Renal cortex interstitium (tissue), 11 donors: ENCODE measurements around the gene OGFOD2. TPM values are rescaled to one million over a fixed set of nuclear protein-coding genes. Genes with fewer than 3 reads are reported as not detected.
"Not testable (repeated sequence)": the region's sequence is repeated elsewhere in the genome, so short reads cannot be mapped to it uniquely, and the experiment has no call there.

Source experiments
- DNase-seq, 11 donors: peaks; one replicate each; pipeline ENCODE4 v3.0.0-alpha.2; 2013; ENCODE audit warnings: low read depth in 9 of 11, low spot score in 4 of 11; ENCODE audit errors: extremely low read depth in 1 of 11
- polyA plus RNA-seq, 3 donors: library from polyadenylated mRNA; unstranded; fragments of 120-200 nt; gene quantifications; one replicate each; pipeline ENCODE4 v1.2.1, GENCODE V29; 2013; ENCODE audit not compliant: insufficient read length in 3 of 3

The OGFOD2 gene
- polyA plus RNA-seq, 3 donors: 11.8 to 21.2 (median 17.0) TPM

GRCh38 chr12:122995503-122996187, 20.6 kb downstream of the OGFOD2 start:
- no peak for DNase-seq

GRCh38 chr12:122996188-122996601, 21.2 kb downstream of the OGFOD2 start:
- DNase-seq: no peak

GRCh38 chr12:122996621-122997342, 21.7 kb downstream of the OGFOD2 start:
- DNase-seq: no peak

- no peak for DNase-seq
Measured at GRCh38 chr12:122997343-122998250, 22.6 kb downstream of the OGFOD2 start.

GRCh38 chr12:122998316-122998715, 23.3 kb downstream of the OGFOD2 start:
- DNase-seq: no peak

GRCh38 chr12:122999196-122999946, 24.3 kb downstream of the OGFOD2 start:
- no peak for DNase-seq

GRCh38 chr12:122999986-123000420, 25.0 kb downstream of the OGFOD2 start:
- DNase-seq: no peak

- no peak for DNase-seq
Measured at GRCh38 chr12:123000578-123000977, 25.5 kb downstream of the OGFOD2 start.

- DNase-seq: no peak
Measured at GRCh38 chr12:123001464-123001863, 26.4 kb downstream of the OGFOD2 start.

GRCh38 chr12:123003257-123003656, 28.2 kb downstream of the OGFOD2 start:
- DNase-seq: no peak

- DNase-seq: no peak
Measured at GRCh38 chr12:123004287-123004686, 29.2 kb downstream of the OGFOD2 start.

GRCh38 chr12:123005081-123005626, 30.1 kb downstream of the OGFOD2 start:
- no peak for DNase-seq

- DNase-seq: no peak
Measured at GRCh38 chr12:123006977-123007376, 31.9 kb downstream of the OGFOD2 start.

- no peak for DNase-seq
Measured at GRCh38 chr12:123010110-123010509, 35.1 kb downstream of the OGFOD2 start.

GRCh38 chr12:123010681-123011080, 35.6 kb downstream of the OGFOD2 start:
- DNase-seq: no peak

GRCh38 chr12:123011701-123012100, 36.7 kb downstream of the OGFOD2 start:
- DNase-seq: no peak

- no peak for DNase-seq
Measured at GRCh38 chr12:123013185-123014095, 38.4 kb downstream of the OGFOD2 start.

GRCh38 chr12:123014473-123014872, 39.4 kb downstream of the OGFOD2 start:
- not testable (repeated sequence) for DNase-seq
